Stimulated activated CD4-positive, alpha-beta T cell treated with anti-CD3 and anti-CD28 coated beads, Interleukin-4, amount 100 ng/mL, for 1 hour (primary cell): Measurements from ENCODE around the gene FN3KRP.

Source experiments
- DNase-seq: peaks from one replicate; pipeline ENCODE4 v3.0.0-alpha.2; 2020

Gene FN3KRP, protein sequence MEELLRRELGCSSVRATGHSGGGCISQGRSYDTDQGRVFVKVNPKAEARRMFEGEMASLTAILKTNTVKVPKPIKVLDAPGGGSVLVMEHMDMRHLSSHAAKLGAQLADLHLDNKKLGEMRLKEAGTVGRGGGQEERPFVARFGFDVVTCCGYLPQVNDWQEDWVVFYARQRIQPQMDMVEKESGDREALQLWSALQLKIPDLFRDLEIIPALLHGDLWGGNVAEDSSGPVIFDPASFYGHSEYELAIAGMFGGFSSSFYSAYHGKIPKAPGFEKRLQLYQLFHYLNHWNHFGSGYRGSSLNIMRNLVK

GRCh38 chr17:82716203-82717010, at the start of gene FN3KRP:
TSS of gene FN3KRP (plus strand) at chr17:82716706. CDS start at chr17:82716756, 50 bp downstream.
- DNase-seq = peak; percentile 97

- no peak for DNase-seq
Measured at GRCh38 chr17:82666931-82667667, 49.4 kb upstream of the FN3KRP start.

DNA sequence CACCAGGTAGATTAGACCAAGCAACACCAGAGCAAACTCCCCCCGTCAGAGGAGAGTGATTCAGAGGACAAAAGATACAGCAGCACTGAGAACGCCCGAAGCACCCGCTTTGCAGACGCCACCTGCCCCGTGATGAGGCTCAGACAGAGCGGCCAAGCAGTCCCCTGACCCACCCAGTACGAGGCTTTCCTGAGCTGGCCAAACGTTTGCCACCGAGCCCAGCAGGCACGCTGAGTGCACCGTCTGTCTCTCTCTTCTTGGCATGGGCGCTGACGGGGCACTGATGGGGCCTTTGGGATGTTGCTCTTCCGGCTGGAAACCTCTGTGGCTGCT, 48.9 kb upstream of the FN3KRP start:
- no peak for DNase-seq

- DNase-seq = no peak
Measured at GRCh38 chr17:82668024-82668630, 48.4 kb upstream of the FN3KRP start.

- DNase-seq = peak; percentile 42
Measured at GRCh38 chr17:82668631-82669099, 47.8 kb upstream of the FN3KRP start.

DNA sequence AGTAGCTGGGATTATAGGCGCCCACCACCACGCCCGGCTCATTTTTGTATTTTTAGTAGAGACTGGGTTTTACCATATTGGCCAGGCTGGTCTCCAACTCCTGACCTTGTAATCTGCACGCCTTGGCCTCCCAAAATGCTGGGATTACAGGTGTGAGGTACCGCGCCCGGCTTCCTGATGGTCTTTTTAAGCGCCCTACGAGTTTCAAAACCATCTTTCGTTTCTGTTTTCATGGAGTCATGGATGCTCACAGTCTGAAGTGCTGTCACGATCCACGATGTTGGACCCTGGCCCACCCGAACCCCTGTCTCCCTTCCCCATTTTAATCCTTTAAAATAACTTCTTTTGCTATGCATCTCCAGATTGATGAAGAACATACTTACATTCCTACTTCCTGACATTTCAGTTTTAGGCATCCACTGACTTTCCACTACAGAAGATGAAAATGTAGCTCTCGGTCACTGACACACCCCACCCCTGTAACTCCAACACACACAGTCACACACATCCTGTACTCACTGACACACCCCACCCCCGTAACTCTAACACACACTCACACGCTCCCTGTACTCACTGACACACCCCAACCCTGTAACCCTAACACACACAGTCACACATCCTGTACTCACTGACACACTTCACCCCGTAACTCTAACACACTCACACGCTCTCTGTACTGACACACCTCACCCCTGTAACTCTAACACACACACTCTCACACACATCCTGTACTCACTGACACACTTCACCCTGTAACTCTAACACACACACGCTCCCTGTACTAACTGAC, 45.6 kb upstream of the FN3KRP start:
- DNase-seq = no peak

- no peak for DNase-seq
Measured at GRCh38 chr17:82674656-82675475, 41.6 kb upstream of the FN3KRP start.

DNA sequence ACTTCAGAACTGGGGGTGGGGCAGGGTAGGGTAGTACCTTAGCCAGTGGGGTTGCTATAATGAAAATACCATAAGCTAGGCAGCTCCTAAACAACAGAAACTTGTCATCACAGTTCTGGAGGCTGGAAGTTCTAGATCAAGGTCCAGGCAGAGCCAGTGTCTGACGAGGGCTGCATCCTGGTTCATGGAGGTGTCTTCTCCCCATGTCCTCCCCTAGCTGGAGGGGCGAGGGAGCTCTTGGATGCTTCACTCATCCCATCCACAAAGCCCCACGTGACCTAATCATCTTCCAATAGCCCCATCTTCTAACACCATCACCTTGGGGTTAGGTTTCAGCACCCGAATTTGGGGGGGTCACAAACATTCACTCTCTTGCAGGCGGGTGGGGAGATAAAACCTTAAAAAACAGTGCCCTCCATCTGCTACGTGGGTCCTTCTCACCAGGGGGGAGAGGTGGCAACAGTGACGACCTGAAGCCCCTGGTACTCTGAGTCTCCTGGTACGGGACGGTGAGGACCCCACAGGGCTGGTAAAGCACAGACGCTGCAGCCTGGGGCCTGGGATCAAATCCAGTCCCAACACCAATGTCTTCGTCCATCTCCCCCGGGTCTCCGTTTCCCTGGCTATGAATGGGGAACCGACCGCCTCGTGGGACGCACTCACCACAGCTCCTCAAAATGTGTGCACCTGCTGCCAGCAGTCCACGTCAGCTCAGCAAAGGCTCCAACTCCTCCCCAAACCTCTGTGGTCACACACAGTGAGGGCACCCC, 40.8 kb upstream of the FN3KRP start:
- no peak for DNase-seq

DNA sequence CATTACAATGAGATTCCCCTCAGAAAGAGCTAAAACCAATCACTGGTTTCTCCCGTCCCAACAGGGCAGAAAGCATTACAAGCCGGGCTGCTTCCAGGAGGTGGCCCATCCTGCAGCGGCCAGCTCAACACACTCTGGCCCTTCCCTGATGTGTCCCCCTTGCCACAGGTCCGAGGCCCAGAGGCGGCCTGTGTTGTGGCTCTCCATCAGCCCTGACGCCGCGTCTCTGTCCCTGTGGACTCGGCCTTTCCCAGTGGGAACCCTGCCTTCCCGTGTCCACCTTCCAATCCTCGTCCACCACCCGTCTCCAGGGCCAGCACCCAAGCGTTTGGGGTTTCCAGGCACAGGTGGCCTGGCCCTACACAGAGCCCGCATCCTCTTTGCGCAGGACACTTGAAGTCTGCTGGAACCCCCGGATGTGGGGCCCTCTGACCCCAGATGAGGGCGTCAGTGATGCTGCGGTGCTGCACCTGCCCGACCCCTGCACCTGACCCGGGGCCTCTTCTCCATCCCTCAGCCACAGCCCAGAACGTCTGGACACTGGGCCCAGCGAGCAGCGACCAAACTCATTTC, 39.1 kb upstream of the FN3KRP start:
- DNase-seq = no peak

GRCh38 chr17:82678265-82678891, 38.1 kb upstream of the FN3KRP start:
- DNase-seq = no peak

GRCh38 chr17:82679586-82680465, 36.7 kb upstream of the FN3KRP start:
- DNase-seq = no peak

DNA sequence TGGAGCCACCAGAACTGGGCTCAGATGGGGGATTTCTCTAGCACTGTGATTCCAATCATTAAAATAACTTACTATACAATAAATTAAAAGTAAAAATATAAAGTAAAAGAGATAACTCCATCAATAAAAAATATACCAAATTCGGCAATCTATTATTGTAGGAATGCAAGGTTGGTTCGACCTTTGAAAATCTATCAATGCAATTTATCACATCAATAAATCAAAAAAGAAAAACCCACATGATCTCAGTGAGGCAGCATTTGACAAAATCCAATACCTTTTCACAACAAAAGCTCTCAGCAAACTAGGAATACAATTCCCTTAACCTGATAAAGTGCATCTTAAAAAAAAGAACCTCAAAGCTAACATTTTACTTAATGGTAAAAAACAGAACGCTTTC, 35.0 kb upstream of the FN3KRP start:
- no peak for DNase-seq

DNA sequence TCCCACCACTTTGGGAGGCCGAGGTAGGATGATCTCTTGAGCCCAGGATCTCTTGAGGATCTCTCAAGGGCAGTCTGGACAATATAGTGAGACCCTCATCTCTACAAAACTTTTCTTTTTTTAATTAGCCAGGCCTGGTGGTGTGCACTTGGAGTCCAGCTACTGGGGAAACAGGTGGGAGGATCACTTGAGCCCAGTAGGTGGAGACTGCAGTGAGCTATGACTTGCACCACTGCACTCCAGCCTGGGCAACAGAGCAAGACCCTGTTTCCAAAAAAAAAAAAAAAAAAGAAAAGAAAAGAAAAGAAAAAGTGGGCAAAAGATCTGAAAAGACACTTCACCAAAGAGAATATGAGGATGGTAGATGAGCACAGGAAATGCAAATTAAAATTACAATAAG, 33.0 kb upstream of the FN3KRP start:
- DNase-seq = no peak

- no peak for DNase-seq
Measured at GRCh38 chr17:82684228-82684841, 32.2 kb upstream of the FN3KRP start.

GRCh38 chr17:82685291-82685690, 31.2 kb upstream of the FN3KRP start:
- no peak for DNase-seq

DNA sequence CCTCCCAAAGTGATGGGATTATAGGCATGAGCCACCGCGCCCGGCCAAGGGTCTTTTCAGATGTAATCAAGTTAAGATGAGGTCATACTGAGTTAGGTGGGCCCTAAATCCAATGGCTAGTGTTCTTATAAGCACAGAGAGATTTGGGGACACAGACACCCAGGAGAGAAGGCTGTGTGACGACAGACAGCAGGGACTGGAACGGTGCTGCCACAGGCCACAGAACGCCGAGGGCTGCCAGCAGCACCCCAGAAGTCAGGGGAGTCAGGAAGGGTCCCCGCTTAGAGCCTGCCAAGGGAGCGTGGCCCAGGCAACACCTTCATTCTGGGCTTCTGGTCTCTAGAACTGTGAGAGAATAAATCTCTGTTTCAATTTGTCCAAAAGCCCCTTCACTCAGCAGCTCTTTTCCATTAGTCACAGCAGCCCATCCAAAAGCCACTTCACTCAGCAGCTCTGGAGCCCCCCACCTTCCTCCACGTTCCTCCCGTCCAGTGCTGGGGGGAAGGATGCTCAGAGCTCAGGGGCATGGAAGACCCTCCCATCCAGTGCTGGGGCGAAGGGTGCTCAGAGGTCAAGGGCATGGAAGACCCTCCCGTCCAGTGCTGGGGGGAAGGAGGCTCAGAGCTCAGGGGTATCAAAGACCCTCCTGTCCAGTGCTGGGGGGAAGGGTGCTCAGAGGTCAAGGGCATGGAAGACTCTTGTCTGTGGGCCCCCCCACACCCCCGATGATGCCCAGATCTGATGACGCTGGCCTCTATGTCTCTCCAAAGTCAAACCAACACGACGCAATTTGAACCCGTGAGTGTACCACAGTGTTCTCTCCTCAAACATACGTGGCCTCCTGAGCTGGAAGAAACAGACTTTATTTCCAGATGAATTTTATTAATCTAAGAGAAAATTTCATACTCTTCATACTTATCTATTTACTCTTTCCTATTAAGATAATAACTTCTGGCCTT, 29.9 kb upstream of the FN3KRP start:
- no peak for DNase-seq

DNA sequence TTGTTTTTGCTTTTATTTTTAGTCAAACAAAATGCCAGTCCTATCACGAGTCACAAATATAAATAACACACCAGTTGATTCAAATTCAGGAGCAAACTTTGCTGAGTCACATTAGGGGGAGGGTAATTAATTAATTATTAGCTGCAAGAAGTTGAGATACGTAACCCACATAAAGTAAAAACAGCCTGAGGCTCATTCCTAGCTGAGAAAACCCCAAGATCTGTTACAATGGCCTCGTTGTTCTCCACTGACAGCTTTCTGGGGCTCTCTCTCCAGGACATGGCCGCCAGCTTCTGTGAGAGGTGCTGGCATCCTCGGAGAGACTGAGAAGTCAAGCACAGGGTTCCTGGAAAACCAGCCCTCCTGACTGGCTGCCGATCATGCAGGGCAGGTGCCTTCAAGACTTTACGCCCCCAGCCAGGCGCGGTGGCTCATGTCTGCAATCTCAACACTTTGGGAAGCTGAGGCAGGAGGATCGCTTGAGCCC, 29.1 kb upstream of the FN3KRP start:
- DNase-seq = no peak
